ENCODE measurements around the gene MTRF1L.

DNA sequence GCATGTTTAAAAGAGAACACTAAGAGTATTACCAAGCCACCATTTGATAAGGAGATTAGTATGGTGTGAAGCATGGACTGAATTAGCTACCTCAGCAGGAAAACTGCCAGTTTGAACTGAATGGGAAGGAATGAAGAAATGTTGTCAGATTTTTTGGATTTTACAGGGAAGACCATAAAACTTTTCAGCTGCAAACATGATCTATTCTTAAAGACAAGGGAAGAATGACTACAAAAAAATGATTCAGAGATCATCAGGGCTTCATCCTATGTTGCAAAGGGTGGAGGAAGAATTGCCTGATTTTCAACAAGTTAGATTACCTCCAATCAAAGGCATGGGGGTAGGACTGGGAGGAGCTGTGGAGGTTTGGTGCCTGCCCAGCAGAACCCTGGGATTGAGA is 49.3 kb upstream of the MTRF1L start:
- no peak for TF ChIP-seq EZH2 (IDR thresholded peaks at IDR 0.05; ENCODE audit: low read depth)
- TF ChIP-seq, protein P1, sequence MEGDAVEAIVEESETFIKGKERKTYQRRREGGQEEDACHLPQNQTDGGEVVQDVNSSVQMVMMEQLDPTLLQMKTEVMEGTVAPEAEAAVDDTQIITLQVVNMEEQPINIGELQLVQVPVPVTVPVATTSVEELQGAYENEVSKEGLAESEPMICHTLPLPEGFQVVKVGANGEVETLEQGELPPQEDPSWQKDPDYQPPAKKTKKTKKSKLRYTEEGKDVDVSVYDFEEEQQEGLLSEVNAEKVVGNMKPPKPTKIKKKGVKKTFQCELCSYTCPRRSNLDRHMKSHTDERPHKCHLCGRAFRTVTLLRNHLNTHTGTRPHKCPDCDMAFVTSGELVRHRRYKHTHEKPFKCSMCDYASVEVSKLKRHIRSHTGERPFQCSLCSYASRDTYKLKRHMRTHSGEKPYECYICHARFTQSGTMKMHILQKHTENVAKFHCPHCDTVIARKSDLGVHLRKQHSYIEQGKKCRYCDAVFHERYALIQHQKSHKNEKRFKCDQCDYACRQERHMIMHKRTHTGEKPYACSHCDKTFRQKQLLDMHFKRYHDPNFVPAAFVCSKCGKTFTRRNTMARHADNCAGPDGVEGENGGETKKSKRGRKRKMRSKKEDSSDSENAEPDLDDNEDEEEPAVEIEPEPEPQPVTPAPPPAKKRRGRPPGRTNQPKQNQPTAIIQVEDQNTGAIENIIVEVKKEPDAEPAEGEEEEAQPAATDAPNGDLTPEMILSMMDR (conservative IDR thresholded peaks at IDR 0.05), result no peak
